NCI-H1048 (cell line): ENCODE data around the gene RPA1.

Experiments used
- DNase-seq: peaks from one replicate; lab custom pipeline; 2025; lab: John Stamatoyannopoulos, UW

The RPA1 gene

DNA sequence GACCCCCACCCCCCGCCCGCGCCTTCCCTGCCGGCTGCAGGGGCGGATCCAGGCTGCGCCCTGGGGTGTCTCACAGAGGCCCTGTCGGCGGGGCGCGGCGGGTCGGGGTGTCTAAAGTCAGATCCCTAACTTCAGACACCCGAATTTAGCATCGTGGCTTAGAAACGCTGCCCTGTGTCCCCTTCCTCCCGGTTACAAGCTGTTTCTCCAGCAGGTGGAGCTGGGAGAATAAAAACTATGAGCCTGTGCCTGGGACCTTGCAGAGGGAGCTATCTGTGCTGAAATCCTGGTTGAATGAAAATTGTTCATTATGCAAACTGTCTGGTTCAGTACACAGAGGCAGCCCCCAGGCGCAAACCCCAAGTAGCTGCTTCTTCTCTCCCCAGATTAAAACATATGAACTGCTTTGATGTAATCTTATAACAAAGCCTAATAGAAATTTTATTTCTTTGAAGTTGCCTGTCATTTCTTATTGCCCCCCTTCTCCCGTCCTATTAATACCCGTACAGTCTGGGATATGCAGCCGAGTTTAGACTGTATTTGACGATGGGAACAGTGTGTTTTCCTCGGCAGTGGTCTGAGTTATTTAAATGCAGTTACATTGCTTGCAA, 79.0 kb downstream of the RPA1 start:
- peak; percentile 78 for DNase-seq

DNA sequence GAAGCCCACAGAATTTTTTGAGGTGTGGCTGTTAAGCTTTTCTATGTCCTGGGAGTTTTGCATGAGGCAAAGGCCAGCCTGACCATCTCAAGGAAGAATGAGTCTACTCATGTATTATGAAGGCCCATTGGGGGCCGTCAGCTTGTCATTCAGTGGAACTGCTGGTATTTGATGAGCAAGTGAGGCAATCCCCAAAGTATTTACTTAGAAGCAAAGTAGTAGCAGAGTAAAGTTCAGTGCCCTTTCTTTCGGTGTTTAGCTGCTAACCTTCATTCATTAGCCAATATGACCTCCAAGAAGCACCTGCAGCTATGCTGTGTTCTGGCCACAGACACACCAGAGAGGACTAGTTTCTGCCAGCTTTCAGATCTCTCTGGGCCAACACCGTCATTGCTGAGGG, 80.2 kb downstream of the RPA1 start:
- DNase-seq: no peak

DNA sequence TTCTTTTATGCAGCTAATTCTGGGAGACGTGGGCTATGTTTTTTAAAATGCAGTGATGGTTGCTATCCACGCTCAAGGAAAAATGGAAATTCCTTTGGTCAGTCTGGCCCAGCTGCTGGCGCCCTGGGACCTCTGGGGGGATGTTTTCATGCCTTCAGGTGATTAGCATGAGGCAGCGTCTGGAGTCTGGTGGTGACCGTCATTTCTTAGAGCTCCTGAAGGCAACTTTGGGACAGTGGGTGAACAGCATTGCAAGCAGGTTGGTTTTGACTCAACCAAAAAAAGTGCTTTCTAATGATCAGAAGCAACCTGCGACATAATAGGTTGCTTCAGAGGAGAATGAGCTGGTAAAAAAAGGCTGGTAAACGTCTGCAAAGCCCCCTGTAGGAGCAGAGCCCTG, 82.3 kb downstream of the RPA1 start:
- no peak for DNase-seq

DNA sequence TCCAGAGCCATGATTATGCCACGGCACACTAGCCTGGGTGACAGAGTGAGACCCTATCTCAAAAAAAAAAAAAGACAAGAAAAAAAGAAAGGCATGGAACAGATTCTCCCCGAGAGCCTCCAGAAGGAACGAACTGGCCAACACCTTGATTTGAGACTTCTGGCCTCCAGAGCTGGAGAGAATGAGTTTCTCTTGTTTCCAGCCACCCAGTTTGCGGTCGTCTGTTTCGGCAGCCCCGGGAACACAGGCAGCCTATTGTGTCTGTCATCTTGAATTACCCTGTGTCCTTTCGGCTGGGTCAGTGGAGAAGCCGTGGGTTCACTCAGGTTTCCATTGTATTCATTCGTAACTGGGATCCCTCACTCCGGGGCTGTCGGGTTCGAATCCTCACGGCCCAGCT, 83.9 kb downstream of the RPA1 start:
- no peak for DNase-seq

DNA sequence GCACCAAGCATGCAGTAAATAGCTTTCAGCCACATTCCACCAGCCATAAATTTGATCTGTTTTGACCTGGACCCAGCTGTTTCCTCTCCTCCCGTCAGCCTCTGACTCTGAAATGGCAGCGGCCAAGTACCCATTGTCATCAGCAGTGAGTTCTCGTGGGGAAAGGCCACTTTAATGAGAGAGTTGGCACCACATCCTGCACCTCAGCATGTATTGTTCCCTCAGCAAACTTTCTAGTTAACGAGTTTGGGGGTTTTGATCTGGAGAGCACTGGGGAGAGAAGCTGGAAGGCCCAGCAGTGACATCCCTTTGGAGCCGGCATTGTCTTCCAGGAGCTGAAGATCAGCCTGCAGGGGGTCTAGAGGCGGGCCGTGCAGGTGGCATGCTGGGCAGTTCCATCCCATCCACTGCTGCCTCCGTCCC, 84.9 kb downstream of the RPA1 start:
- no peak for DNase-seq

DNA sequence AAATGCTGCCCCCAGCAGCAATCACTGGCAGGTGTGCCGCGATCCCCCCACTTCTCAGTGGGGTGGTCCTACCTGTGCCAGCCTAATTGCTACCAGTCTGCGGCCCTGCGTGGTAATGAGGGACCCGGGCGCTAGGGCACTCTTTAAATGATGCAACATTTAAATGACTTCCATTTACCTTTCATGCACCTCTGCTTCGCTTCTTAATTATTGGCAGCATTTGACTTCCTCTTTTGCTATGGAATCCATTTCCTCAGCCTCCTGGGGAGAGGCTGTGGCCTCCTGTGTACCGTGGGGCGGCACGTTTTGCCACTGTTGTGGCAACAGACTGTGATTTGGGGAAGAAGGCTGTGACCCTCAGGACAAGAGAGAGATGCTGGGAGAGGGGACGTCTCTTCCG, 86.1 kb downstream of the RPA1 start:
- DNase-seq: no peak

DNA sequence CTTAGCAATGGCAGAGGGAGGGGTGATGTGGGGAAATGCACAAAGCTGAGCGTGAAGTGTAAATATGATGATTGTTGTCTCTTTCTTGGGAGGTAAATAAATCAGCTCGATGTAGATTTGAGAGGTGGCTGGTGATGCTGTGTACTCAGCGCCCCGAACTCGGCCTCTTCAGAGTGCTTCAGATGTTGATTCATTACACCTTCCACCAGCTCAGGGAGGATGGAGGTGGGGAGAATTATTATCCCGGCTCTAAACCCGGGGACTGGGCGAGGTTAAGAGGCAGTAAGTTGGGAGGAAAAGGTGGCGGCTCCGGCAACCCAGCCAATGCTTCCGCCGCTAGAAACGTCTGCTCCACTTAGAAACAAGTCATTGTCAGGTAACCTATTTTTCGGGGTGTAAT, 86.5 kb downstream of the RPA1 start:
- no peak for DNase-seq

DNA sequence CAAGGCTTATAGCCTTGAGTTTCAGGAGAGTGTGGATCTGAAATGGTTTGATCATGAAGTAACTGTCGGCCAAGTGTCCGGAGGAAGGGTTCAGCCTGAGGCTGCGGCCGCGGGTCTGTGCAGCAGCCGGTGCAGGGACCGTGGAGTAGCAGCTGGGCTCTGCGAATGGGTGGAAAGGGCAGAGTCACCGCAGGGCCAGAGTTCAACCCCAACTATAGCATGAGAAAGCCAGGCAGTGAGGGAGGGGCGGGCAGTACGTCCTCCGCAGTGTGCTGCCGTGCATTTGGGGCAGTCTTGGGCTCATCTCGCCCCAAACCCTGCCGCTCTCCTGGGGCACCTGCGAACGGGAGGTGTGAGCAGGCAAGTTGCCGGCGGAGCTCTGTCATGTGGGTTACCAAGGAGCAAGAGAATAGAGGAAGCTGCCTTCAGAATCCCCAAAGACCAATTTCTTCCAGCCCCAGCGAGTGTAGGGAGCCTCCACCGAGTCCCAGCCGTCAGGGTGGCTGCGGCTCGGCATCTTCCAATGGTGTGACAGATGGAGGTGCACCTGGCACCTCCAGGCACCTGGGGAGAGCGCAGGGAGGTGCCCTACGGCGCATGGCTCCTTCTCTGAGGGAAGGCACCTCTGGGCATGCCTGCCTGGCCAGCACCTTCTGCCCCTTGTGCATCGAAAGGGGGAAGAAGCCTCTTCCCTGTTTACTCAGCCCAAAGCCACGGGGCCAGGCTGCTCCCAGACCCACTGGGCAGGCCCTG, 87.3 kb downstream of the RPA1 start:
- DNase-seq: no peak

DNA sequence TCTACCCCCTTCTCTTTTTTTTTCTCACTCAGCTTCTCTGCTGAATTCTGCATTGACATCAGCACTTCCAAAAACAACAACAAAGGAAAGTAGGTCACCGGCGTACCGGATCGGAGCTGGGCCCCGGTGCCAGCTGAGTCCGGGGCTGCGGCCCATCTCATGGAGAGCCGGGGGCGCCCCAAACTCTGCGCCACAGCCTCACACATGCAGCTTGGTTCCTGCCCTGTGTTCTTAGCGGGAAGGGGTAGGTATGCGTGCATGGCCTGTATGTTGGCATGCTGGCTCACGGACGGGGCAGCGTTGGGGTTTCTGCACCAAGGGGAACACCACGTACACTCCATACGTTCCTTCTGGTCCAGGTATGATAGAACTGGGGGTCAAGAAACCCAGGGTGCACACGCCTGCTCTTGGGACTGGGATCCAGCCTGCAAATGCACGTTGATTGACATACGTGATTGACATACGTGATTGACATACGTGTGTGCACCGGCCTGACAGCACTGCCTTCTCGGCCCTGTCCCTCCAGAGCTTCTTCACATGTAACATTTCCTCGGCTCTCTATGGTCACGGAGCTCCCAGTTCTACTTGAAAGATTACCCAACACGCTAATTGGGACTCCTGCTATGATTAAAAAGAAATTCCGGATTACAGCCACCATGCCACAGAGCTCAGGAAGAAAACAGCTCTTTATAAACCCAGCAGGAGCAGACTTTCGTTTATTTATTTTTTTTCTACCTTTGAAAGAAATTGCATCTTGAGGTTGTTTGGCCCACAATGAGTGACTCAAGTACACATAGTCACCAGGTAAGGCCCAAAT, 88.7 kb downstream of the RPA1 start:
- no peak for DNase-seq

DNA sequence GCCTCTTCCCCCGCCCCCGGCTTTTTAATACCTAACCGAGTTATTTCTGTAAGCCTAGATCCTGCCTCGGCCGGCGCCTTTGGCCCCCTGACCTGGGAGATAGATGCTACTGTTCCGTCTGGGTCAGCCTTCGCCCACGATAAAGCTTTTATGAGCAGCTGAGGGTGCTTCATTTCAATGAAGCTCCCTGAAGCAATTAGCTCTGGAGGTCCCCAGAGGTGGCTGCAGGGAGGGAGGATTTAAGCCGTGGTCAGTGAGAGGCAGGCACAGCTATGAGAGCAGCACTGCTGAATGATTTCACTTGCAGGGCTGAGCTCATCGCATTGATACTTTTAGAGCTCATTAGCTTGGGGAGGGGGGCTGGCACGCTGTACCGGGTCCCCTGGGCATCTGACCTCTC, 89.4 kb downstream of the RPA1 start:
- no peak for DNase-seq

DNA sequence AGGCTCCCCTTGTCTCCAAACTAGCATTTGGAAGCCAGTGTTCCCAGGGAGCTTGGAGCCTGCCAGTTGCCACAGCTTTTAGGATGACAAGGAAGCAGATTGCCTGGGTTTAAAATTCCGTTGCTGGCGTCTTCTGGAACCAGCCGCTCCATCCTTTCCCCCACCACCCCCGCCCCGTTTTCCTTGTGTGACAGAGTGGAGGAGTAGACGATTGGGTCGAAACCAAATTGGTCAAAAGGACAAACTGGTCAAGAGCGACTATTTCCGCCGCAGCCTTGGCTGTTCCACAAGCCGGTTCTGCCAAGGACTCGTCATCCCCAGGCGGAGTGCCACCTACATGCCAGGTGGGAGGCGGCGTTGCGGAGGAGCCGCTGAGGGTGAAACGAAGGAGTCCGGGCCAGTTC, 91.1 kb downstream of the RPA1 start:
- no peak for DNase-seq

DNA sequence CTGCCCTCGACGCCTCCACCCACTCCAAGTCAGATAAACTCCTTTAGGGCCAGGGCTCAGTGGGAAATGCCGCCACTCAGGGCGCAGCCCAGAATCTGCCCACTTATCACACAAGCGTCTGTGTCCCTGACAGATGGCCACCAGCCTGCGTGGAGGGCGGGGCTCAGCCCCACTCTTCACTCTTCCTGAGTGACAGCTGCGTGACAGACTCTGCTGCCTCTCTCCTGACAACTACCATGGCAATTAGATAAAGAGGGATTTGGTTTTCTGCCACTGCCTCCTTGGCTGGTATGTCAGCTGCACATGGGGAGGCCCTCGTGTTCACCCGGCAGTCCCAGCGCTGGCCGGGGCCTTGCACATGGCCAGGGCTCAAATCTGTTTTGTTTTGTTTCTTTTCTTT, 99.2 kb downstream of the RPA1 start:
- DNase-seq: no peak

DNA sequence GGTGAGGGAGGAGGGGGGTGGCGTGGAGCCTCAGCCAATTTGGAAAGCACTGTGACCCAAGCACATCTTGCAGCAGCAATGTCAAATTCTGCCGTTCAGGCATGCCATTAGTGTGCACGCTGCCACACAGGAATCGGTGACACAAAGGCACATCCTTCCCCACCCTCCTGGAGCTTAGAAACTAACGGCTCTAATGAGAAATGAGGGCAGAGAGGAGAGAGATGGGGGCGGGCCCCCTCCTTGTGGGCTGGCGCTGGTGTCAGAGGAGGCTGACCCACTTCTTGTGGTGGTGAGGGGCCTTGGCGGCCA, 100.5 kb downstream of the RPA1 start:
- no peak for DNase-seq

DNA sequence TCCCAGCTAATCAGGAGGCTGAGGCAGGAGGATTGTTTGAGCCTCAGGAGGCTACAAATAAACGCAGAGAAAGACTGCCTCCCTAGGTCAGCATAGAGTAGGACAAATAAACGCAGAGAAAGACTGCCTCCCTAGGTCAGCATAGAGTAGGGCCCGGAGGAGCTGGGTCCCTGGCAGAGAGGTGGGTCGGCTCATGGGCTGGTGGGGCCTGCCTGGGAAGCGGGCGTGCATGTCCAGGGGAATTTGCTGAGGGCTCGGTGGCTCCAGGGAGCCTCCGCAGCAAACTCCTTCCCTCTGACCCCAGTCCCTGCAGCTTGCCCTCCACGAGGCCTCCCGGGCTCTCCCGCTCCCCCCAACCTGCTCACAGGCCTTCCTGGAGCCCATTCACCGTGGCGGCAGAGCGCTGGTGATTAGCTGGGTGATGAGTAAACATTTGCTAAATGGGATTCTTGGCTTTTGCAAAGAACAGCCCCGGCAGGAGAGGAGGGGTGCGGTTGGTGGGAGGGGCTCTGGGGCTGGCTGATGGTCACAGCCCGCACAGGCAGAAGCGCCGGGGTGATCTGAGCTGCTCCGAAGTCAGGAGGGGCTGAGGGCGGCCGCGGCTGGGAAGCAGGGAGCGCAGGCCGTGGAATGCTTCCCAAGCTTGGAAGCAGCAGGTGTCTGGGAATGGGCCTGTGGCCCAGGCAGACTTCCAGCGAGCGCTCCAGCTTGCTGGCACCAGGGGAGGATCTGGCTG, 102.2 kb downstream of the RPA1 start:
- DNase-seq: no peak

DNA sequence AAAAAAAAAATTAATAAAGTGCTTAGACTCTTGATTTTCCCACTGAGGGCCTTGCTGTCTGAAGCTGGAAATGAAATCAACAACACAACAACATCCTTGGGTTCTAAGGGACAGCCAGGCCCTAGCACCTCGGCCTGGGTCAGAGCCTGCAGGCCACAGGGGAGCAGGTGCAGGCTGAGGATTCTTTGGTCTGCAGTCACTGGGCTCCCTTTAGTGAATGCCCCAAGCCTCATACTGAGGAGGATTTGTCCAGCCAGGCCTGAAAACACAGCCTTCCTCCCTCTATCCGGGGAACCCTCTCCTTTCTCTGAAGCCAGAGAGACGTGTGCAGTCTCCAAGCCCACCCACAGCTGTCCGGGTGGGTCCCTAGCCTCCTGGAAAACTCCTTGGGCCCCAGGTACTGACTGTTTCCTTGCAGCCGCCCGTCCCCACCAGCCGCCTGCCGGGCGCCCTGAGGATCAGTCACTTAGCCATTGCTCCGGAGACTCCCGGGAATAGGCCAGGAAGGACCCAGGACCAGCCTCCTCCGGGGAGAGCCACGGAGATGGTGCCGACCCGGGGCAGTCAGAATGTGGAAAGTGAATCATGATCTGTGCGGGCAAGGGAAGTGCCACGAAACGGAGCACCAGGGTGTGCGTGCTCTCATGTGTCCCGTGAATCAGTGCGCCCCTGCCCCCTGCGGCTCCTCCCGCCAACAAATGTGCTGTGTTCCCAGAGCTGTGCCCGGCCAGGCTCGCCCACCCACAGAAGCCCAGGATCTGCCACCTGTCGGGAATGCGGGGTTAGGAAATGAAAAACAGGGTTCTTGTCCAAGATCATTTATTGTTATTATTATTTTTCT, 104.3 kb downstream of the RPA1 start:
- no peak for DNase-seq

DNA sequence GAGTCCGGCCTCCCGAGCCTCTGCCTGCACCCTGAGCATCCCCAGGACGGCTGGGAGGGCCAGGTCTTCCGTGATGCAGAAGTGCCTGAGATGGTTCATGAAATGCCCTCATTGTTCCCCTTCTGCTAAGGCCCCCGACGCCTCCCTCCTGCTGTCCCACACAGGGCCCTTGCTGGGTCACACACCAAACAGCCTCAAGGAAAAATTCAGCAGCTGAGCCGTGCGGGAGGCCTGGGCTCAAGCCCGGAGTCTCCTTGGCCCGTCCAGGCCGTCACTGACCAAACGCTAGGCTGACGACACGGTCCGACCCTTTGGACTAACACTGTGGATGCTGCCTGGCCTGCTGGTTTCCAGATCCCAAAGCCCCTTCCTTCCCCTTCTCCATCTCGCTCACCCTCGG, 105.1 kb downstream of the RPA1 start:
- no peak for DNase-seq

DNA sequence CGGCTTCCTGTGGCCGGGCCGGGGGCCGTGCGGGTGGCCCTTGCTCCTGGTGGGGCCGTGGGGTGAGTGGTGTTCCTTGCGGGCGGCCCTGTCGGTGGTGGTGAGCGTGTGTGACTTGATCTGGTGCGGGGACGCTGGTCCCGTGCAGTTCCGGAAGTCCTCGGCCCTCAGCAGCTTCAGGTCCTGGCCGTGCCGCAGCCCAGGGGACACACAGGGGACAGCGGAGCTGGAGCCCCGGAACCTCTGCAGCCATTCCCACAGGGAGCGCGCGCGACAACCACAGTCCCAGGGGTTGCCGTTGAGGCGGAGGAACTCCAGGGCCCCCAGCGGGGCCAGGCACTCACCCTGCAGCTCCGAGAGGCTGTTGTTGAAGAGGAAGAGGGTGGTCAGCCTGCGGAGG, 107.0 kb downstream of the RPA1 start:
- no peak for DNase-seq

DNA sequence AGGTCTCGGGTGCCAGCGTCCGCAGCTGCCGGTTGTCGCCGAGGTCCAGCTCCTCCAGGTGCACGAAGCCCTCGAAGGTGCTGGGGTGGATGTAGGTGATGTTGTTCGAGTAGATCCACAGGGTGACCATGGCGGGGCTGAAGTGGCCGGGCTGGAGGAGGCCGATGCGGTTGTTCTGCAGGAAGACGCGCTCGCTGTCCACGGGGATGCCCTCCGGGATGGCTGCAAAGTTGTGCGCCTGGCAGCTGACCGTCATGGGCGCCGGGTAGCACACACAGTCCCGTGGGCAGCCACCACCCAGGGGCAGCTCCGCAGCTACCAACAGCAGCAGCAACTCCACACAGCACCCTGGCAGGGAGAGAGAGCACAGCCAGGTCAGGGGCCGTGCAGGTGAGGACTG, 107.7 kb downstream of the RPA1 start:
- DNase-seq: no peak

DNA sequence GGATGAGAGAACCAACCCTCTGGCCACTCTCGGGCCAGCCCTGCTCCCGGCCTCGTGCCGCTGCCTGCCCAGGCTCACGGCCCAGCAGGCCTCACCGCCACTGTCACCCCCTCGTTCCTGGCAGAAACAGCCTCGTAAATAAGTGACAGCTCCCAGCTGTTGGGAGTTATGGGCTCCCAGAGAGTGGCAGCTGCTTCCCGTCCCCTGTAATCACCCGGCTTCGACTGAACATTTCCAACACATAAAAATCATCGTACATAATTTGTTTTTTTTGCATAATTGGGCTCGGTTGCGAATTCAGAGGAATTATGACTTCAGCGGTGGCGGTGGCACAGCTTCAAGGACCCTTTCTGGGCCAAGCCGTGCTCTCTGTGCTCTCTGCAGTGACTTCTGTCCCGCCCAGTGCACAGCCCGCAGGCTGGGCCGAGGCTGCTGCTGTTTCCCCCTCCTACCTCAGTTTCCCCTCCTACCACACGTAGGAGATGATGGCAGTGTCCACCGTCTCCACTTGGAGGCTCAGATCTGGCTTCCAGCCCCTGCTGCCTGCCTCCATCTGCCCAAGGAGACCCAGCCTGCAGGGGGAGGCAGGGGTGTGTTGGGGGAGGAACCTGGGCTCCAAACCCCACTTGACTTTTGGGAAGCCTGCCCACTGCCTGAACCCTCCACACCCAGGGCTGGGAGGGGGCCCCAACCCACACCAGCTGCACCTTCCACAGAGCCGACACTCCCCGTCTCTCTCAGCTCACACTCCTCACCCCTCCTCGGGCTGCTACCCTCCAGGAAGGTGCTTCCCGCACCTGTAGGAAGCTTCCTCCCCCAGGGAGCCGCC, 110.4 kb downstream of the RPA1 start:
- no peak for DNase-seq

DNA sequence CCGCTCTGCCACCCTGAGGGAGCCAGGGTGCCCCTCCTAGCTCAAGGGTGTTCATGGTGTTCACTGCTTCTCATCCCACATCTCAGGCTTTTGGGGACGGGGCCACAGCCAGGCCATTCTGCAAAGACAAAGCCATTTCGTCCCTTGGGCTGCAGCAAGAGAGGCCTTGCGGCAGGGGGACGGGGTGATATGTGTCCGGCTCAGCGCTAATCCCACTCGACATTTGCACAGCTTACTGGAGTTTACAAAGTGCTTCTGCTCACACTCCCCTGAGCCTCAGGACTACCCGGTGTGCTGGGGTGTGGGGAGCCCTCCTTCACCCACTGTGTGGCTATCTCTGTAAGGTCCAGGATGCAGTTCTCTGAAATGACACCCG, 111.0 kb downstream of the RPA1 start:
- DNase-seq: no peak
